Effector memory CD4-positive, alpha-beta T cell (primary cell): ENCODE results near the gene DDX28.
"Not testable (repeated sequence)": the region's sequence is repeated elsewhere in the genome, so short reads cannot be mapped to it uniquely, and the experiment has no call there.

Experiments
- DNase-seq, 3 donors: peaks; one replicate each; pipeline ENCODE4 v3.0.0-alpha.2; 2020
- H3K27ac ChIP-seq: 2 replicates; pipeline ENCODE4 v1.7.0; 2013; ENCODE audit warnings: mild to moderate bottlenecking, low read length, moderate library complexity; ENCODE audit not compliant: insufficient read depth, poor library complexity, severe bottlenecking
- H3K27me3 ChIP-seq: replicated peaks from 2 replicates; pipeline ENCODE4 v1.7.0; 2013; ENCODE audit warnings: mild to moderate bottlenecking, low read length; ENCODE audit not compliant: insufficient read depth, control insufficient read depth, poor library complexity, severe bottlenecking
- H3K36me3 ChIP-seq: 2 replicates; pipeline ENCODE4 v1.7.0; 2013; ENCODE audit warnings: mild to moderate bottlenecking, low read length, moderate library complexity; ENCODE audit not compliant: control insufficient read depth, insufficient read depth
- H3K4me1 ChIP-seq: 2 replicates; pipeline ENCODE4 v1.7.0; 2013; ENCODE audit warnings: low read length, mild to moderate bottlenecking; ENCODE audit not compliant: control insufficient read depth, insufficient read depth, poor library complexity, severe bottlenecking
- H3K4me3 ChIP-seq: 2 replicates; pipeline ENCODE4 v1.7.0; 2013; ENCODE audit warnings: low read length, low read depth, mild to moderate bottlenecking; ENCODE audit not compliant: insufficient read depth, poor library complexity, severe bottlenecking
- H3K9me3 ChIP-seq: 2 replicates; pipeline ENCODE4 v1.7.0; 2013; ENCODE audit warnings: mild to moderate bottlenecking, low read length, moderate library complexity; ENCODE audit not compliant: control insufficient read depth

The DDX28 gene

DNA sequence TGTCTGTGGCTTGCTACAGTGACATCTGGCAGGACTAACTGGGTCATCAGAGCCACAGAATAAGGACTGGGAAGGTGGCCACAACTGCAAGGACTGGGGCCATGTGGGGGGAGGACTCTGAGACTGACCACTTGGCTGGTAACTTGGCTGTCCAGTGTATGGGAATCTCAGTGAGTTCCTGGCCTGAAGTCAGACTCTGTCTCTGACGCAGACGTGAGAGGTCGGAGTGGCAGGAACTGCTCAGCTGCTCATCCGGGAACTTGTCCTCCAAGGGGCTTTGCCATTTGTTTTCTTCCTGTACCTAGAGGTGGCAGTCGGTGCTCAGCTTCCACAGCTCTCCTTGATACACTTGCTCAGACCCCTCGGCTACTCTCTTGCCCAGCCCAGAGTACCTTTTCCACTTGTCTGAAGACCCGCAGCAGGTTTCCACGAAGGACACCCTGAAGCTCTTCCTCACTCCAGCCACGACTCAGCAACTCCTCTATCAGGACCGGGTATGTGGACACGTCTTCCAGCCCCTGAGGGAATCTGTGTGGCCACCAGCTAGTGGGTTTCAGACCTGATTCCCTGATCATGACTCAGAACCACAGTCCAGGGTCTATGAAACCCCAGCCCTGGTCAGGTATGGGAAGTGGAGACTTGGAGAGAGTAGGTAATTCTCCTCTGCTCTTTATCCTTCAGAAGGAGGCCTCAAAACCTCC, 35.4 kb downstream of the DDX28 start:
- Histone ChIP-seq H3K9me3 (no peaks in the 10 kb centered on the region), H3K4me3 (no peak overlapping the region), H3K4me1 (peaks cover 18% of the 10 kb centered on the region), H3K27ac (peak overlapping the region; percentile 20), H3K27me3 (no peaks in the 10 kb centered on the region), H3K36me3 (peaks cover 6% of the 10 kb centered on the region)
- no peak for DNase-seq

DNA sequence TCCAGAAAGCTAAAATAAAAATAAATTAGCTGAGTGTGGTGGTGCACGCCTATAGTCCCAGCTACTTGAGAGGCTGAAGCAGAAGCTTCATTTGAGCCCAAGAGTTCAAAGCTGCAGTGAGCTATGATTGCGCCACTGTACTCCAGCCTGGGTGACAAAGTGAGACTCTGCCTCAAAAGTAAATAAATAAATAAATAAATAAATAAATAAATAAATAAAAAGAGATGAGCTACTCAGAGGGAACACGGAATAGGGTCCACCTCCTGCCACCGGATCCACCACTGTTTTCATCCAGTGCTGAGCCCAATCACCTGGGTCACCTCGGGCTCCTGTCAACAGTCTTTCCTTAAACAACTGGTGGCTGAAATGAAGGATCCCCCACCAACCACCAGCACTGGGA, 36.1 kb downstream of the DDX28 start:
- Histone ChIP-seq H3K27me3 (no peaks in the 10 kb centered on the region), H3K4me3 (no peak overlapping the region), H3K27ac (no peak overlapping the region), H3K9me3 (no peaks in the 10 kb centered on the region), H3K4me1 (peaks cover 18% of the 10 kb centered on the region), H3K36me3 (peaks cover 5% of the 10 kb centered on the region)
- DNase-seq = no peak

DNA sequence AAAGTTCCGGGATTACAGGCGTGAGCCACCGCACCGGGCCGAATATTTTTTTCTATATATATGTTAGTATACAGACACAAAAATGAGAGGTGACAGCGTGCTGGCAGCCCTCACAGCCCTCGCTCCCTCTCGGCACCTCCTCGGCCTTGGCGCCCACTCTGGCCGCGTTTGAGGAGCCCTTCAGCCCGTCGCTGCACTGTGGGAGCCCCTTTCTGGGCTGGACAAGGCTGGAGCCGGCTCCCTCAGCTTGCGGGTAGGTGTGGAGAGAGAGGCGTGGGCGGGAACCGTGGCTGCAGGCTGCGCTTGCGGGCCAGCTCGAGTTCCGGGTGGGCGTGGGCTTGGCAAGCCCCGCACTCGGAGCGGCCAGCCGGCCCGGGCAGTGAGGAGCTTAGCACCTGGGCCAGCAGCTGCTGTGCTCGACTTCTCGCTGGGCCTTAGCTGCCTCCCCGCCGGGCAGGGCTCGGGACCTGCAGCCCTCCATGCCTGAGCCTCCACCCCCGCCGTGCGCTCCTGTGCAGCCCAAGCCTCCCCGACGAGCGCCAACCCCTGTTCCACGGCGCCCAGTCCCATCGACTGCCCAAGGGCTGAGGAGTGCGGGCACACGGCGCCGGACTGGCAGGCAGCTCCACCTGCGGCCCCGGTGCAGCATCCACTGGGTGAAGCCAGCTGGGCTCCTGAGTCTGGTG, 40.9 kb downstream of the DDX28 start:
- Histone ChIP-seq H3K9me3 (no peaks in the 10 kb centered on the region), H3K4me1 (peaks cover 18% of the 10 kb centered on the region), H3K27ac (no peak overlapping the region), H3K36me3 (no peaks in the 10 kb centered on the region), H3K27me3 (no peaks in the 10 kb centered on the region), H3K4me3 (no peak overlapping the region)
- DNase-seq = no peak

DNA sequence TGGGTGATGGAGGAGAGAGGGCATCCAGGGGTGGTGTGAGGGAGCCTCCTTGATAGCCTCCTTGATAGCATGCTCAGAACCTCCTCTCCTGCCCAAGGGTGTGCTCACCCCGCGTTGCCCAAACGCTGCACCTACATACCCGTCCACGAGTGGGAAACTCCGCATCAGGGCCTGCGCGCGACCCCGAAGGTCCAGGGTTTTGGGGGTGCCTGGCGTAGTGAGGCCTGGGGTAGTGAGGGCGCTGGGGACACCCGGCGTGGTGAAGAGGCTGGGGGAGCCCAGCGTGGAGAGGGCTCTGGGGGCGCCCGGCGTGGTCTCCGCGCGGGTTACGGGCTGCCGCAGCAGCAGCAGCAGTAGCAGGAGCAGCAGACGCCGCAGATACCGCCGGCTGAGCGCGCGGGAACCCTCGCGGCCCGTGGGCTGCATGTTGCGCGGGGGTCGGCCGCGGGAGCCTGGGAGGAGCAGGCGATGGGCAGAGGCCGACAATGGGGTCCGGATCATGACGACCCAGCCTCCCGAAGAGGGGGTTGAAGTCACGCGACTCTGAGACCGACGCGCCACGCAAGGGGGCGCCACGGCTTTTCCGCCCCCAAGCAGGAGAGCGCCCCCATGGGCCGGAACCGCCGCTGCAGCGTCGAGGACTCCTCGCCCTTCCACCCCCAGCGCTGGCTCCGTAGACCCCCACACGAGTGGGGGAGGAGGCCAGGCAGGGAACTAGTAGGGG, 42.9 kb downstream of the DDX28 start, which contains the start of gene DPEP3:
DPEP3 (minus strand) TSS at position 545 of the 724 bp plus-strand sequence; CDS start at position 426, 119 bp downstream.
- Histone ChIP-seq H3K36me3 (no peaks in the 10 kb centered on the region), H3K27me3 (no peaks in the 10 kb centered on the region), H3K4me1 (peaks cover 18% of the 10 kb centered on the region), H3K4me3 (no peak within 1 kb of the TSS), H3K27ac (no peak within 1 kb of the TSS), H3K9me3 (no peaks in the 10 kb centered on the region)
- no peak for DNase-seq

DNA sequence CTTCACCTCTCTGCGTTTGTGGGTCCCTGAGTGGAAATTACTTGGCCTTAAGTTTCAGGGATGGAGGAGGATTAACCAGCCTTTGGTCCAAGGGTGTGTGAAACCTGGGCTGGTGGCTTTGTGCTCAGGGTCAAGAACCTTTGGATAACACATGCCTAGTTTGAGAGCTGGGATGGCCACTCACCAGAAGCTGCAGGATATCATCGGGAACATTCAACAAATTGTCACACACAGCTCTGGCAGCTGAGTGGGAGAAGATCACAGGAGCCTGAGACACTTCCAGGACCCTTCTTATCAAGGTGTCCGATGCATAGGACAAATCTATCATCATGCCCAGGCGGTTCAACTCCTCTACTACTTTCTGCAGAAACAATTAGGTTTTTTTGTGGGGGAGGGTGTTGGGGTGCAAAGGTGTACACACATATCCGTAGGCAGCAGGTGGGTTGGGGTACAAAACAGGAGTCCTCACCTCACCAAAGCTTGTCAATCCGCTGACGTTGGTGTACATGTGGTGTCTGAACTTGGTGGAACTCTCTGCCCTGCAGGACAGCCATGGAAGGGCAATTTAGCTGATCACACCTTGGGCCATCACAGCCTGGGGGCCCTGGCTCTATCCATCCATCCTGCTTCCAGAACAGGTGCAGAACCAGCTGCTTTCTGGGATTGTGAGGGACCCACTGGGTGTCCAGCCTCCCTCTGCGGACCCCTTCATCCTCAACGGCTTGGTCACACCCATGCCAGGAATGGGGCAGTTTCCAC, 45.4 kb downstream of the DDX28 start:
- no peak for DNase-seq
- H3K27ac ChIP-seq = no peak overlapping the region
- H3K9me3 ChIP-seq = no peaks in the 10 kb centered on the region
- H3K36me3 ChIP-seq = no peaks in the 10 kb centered on the region
- no peak overlapping the region for H3K4me3 ChIP-seq
- H3K4me1 ChIP-seq = no peaks in the 10 kb centered on the region
- no peaks in the 10 kb centered on the region for H3K27me3 ChIP-seq

DNA sequence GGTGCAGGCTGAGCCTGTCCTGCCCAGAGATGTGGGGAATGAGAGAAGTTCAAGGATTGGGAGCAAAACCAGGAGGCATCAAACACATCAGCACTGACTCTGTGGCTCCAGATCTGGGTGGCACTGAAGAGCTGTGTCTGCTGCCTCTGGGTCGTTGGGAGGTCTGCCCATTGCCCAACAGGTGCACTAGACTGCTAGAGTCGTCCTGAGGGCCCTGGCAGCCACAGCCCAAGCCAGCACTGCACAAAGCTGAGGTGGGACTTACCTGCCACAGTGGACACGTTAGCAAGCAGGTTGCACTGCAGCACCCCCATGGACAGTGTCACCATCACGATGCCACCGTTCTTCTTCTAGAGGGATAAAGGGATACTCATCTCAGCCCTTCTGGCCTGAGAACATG, 46.0 kb downstream of the DDX28 start:
- no peaks in the 10 kb centered on the region for H3K9me3 ChIP-seq
- H3K27me3 ChIP-seq = no peaks in the 10 kb centered on the region
- no peak overlapping the region for H3K4me3 ChIP-seq
- no peak for DNase-seq
- H3K27ac ChIP-seq = no peak overlapping the region
- H3K36me3 ChIP-seq = no peaks in the 10 kb centered on the region
- no peaks in the 10 kb centered on the region for H3K4me1 ChIP-seq

DNA sequence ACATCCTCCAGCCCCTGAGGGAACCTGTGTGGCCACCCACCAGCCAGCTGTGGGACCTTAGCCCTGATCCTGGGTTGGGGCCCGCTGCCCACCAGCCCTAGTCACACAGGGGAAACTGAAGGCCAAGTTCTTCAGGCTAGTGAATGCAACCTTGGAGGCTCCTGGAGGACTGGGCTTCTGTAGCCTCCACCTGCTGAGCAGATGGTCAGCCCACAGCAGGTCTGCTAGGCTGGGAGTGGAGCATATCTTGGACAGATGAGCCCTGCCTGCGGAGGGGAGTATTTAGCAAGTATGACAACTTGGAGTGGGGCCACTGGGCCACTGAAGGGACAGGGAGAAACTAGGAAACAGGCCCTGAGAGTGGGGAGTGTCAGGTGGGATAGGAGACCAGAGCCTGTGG, 46.8 kb downstream of the DDX28 start:
- Histone ChIP-seq H3K27me3 (no peaks in the 10 kb centered on the region), H3K36me3 (no peaks in the 10 kb centered on the region), H3K4me3 (no peak overlapping the region)

DNA sequence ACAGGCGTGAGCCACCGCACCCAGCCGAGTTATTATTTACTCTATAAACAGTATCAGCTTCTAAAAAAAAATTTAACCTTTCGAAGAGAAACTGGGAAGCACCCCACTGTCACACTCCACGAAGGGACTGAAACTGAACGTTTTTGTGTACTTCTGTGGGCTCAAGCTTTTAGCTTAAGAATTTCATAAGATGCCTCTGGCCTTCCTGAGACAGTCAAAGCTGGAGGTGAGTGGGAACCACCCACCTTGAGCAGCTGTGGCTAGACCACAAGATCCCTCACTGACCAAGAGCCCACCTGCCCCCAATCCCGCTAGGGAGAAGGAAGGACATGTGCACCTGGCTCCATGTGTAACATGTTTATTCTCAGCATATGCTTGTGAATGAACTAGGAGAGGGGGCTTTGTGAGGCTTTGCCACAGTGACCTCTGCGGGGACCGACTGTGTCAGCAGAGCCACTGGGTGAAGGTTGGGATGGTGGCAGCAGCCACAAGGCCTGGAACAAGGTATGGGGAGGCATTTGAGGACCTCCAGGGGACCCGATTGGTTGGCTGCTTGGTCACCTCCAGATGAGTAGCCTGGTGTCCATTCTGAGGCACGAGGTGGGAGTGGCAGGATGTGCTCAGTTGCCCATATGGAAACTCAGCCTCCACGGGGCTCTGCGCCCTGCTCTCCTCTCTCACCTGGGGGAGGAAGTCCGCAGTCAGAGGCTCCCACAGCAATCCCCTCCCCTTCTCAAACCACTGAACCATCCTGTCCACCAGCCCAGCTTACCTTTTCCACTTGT, 47.5 kb downstream of the DDX28 start:
- DNase-seq = no peak
- Histone ChIP-seq H3K36me3 (no peaks in the 10 kb centered on the region), H3K4me3 (no peak overlapping the region), H3K9me3 (no peaks in the 10 kb centered on the region), H3K4me1 (no peaks in the 10 kb centered on the region), H3K27me3 (no peaks in the 10 kb centered on the region), H3K27ac (no peak overlapping the region)

More for the DNA sequence above, 46.8 kb downstream of the DDX28 start:
- Histone ChIP-seq H3K4me1 (no peaks in the 10 kb centered on the region), H3K27ac (no peak overlapping the region), H3K9me3 (no peaks in the 10 kb centered on the region)
- no peak for DNase-seq

DNA sequence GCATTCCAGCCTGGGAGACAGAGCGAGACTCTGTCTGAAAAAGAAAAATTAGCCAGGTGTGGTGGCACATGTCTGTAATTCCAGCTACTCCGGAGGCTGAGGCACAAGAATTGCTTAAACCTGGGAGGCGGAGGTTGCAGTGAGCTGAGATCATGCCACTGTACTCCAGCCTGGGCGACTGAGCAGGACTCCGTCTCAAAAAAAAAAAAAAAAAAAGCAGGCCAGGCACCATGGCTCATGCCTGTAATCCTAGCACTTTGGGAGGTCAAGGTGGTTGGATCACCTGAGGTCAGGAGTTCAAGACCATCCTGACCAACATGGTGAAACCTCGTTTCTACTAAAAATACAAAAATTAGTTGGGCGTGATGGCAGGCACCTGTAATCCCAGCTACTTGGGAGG, 50.7 kb downstream of the DDX28 start:
- H3K4me1 ChIP-seq = peaks cover 11% of the 10 kb centered on the region
- H3K4me3 ChIP-seq, H3K27ac ChIP-seq, H3K36me3 ChIP-seq, H3K27me3 ChIP-seq, DNase-seq, H3K9me3 ChIP-seq: not testable (repeated sequence)
